SK-N-MC (cell line): Measurements from ENCODE around the gene OR2AP1.

Experiments used
- EZH2 ChIP-seq: fragments of 200-600 bp; sonication (generic); IDR thresholded peaks from one replicate; pipeline ENCODE4 v1.6.1; 2017; ENCODE audit warnings: antibody characterized with exemption
- POLR2AphosphoS5 ChIP-seq: IDR thresholded peaks from 2 replicates; pipeline ENCODE4 v1.6.1; 2012; ENCODE audit warnings: mild to moderate bottlenecking, low read depth, low read length, borderline replicate concordance

GRCh38 chr12:55549302-55549701 lies 23.0 kb upstream of the OR2AP1 start, which contains the start of gene OR6C4:
- TF ChIP-seq EZH2, result no peak
- no peak for TF ChIP-seq POLR2AphosphoS5
